GM21825 (cell line): ENCODE measurements around the gene SNX3.
"Not testable (repeated sequence)": the region's sequence is repeated elsewhere in the genome, so short reads cannot be mapped to it uniquely, and the experiment has no call there.

Source experiments
- ATAC-seq: cut with Tn5 transposase; IDR thresholded peaks from one replicate; pipeline ENCODE4 v1.9.1; 2021; ENCODE audit warnings: mild to moderate bottlenecking, moderate library complexity; ENCODE audit not compliant: unreplicated experiment

Gene SNX3

GRCh38 chr6:108260809-108261569 is at the start of gene SNX3:
SNX3 (minus strand) TSS chr6:108261040; CDS start chr6:108260921, 119 bp downstream.
- peak; percentile 92 for ATAC-seq

GRCh38 chr6:108309844-108310243 is 49.0 kb upstream of the SNX3 start:
- ATAC-seq, result no peak

GRCh38 chr6:108308641-108309040 is 47.8 kb upstream of the SNX3 start:
- ATAC-seq, result not testable (repeated sequence)

- ATAC-seq, result no peak
Measured at GRCh38 chr6:108304646-108305045, 43.8 kb upstream of the SNX3 start.

GRCh38 chr6:108302386-108302785 is 41.5 kb upstream of the SNX3 start:
- ATAC-seq, result no peak

- ATAC-seq, result no peak
Measured at GRCh38 chr6:108295676-108296075, 34.8 kb upstream of the SNX3 start.

GRCh38 chr6:108294727-108295625 is 34.1 kb upstream of the SNX3 start, which contains the start of gene AFG1L:
AFG1L (plus strand) TSS chr6:108295054; CDS start chr6:108295080, 26 bp downstream.
- ATAC-seq, result peak; percentile 93

- no peak for ATAC-seq
Measured at GRCh38 chr6:108294297-108294726, 33.5 kb upstream of the SNX3 start.

- no peak for ATAC-seq
Measured at GRCh38 chr6:108293527-108294296, 32.9 kb upstream of the SNX3 start.

GRCh38 chr6:108292561-108292960 is 31.7 kb upstream of the SNX3 start:
- ATAC-seq, result not testable (repeated sequence)

- no peak for ATAC-seq
Measured at GRCh38 chr6:108291091-108291490, 30.3 kb upstream of the SNX3 start.

- ATAC-seq, result no peak
Measured at GRCh38 chr6:108288742-108289141, 27.9 kb upstream of the SNX3 start.

- ATAC-seq, result no peak
Measured at GRCh38 chr6:108287373-108287772, 26.5 kb upstream of the SNX3 start.

GRCh38 chr6:108286366-108286765 is 25.5 kb upstream of the SNX3 start:
- ATAC-seq, result no peak

- ATAC-seq, result no peak
Measured at GRCh38 chr6:108285381-108285780, 24.5 kb upstream of the SNX3 start.

GRCh38 chr6:108277831-108278230 is 17.0 kb upstream of the SNX3 start:
- no peak for ATAC-seq

- ATAC-seq, result no peak
Measured at GRCh38 chr6:108277295-108277694, 16.5 kb upstream of the SNX3 start.

GRCh38 chr6:108275976-108276375 is 15.1 kb upstream of the SNX3 start:
- ATAC-seq, result no peak

GRCh38 chr6:108274546-108274945 is 13.7 kb upstream of the SNX3 start:
- ATAC-seq, result no peak

GRCh38 chr6:108269955-108270354 is 9.1 kb upstream of the SNX3 start:
- ATAC-seq, result not testable (repeated sequence)

- ATAC-seq, result no peak
Measured at GRCh38 chr6:108268845-108269244, 8.0 kb upstream of the SNX3 start.
